DND-41 (cell line): ENCODE data around the gene STRADA.

Experiments
- EZH2 ChIP-seq: IDR thresholded peaks from 3 replicates; pipeline ENCODE4 v1.6.1; 2012; ENCODE audit warnings: borderline replicate concordance, low read depth, mild to moderate bottlenecking, moderate library complexity, low read length, inconsistent platforms; ENCODE audit not compliant: severe bottlenecking
- TF ChIP-seq, protein P1 (sequence below): IDR thresholded peaks from 2 replicates; pipeline ENCODE4 v1.5.1; 2012; ENCODE audit warnings: borderline replicate concordance, low read length, moderate library complexity, mild to moderate bottlenecking; ENCODE audit not compliant: poor library complexity, severe bottlenecking; ENCODE audit errors: extremely low read depth

DNA sequence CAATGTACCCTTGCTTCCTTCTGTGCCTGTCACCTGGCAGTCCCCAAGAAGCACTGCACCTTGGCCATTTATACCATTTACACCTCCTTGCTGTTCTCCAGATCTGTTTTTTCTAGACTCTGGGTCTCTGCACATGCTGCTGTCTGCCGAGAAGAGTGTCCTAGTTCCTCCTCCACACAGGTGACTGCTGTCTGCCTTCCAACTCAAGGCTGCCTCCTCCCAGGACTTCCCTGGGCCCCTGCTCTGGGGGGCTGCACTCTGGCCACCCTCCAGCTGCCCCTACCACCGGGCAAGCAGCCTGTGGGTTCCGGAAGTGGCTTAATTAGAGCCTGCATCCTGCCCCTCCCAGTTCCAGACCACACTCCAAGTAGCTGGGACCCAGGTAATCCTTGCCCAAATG, 35.9 kb downstream of the STRADA start:
- TF ChIP-seq, protein P1, sequence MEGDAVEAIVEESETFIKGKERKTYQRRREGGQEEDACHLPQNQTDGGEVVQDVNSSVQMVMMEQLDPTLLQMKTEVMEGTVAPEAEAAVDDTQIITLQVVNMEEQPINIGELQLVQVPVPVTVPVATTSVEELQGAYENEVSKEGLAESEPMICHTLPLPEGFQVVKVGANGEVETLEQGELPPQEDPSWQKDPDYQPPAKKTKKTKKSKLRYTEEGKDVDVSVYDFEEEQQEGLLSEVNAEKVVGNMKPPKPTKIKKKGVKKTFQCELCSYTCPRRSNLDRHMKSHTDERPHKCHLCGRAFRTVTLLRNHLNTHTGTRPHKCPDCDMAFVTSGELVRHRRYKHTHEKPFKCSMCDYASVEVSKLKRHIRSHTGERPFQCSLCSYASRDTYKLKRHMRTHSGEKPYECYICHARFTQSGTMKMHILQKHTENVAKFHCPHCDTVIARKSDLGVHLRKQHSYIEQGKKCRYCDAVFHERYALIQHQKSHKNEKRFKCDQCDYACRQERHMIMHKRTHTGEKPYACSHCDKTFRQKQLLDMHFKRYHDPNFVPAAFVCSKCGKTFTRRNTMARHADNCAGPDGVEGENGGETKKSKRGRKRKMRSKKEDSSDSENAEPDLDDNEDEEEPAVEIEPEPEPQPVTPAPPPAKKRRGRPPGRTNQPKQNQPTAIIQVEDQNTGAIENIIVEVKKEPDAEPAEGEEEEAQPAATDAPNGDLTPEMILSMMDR = no peak
- TF ChIP-seq EZH2 = no peak
